Frontal cortex (tissue), 1 donor: Measurements from ENCODE around the gene BOLA1. TPM values are rescaled to one million over a fixed set of nuclear protein-coding genes. Genes with fewer than 3 reads are reported as not detected.

Experiments used
- total RNA-seq: library from RNA; depleted of rRNA; stranded (reverse); fragments of >200 nt; gene quantifications from one replicate; pipeline ENCODE4 v1.2.3, GENCODE V29; 2014

BOLA1 gene
- total RNA-seq, 1 donor from 2014 or later, result 10.2 TPM

Other genes starting within 250 kb of the BOLA1 start
- 3.3 TPM for gene FCGR1A, start 116.9 kb upstream of the BOLA1 start, total RNA-seq
- gene SV2A, start 18.3 kb downstream of the BOLA1 start, total RNA-seq, result 73.0 TPM
- gene SF3B4, start 28.2 kb downstream of the BOLA1 start, total RNA-seq, result 7.3 TPM
- gene MTMR11, start 37.3 kb downstream of the BOLA1 start, total RNA-seq, result 2.0 TPM
- gene OTUD7B, start 111.2 kb downstream of the BOLA1 start, total RNA-seq, result 4.9 TPM
- 70.1 TPM for gene VPS45, start 168.2 kb downstream of the BOLA1 start, total RNA-seq